IMR-90 (cell line): ENCODE measurements around the gene RAD51B. TPM values are rescaled to one million over a fixed set of nuclear protein-coding genes. Genes with fewer than 3 reads are reported as not detected.

Source experiments
- ATAC-seq: fragments of 200-7000 bp; cut with Tn5 transposase; 2 replicates; pipeline ENCODE4 v1.9.1; 2020; ENCODE audit warnings: low read depth, mild to moderate bottlenecking, moderate library complexity
- BruUV-seq: library from RNA; stranded (reverse); fragments of 400-500 nt; replicated peaks from 2 replicates; lab custom pipeline; 2021; lab: Mats Ljungman, UMichigan
- CTCF ChIA-PET: fragments of 300-600 bp; formaldehyde crosslinking; extraction: SDS; loops from one replicate; lab custom pipeline; 2021; ENCODE audit warnings: antibody characterized with exemption; lab: Yijun Ruan, JAX
- POLR2A ChIA-PET: fragments of 300-600 bp; sonication (Branson Sonifier 250); formaldehyde crosslinking; loops from one replicate; lab custom pipeline; 2022; ENCODE audit warnings: antibody characterized with exemption; ENCODE audit not compliant: unreplicated experiment; lab: Charles Lee
- DNase-seq: peaks from one replicate; pipeline ENCODE4 v3.0.0; 2013
- H2AFZ ChIP-seq: replicated peaks from 2 replicates; pipeline ENCODE3; 2013; ENCODE audit warnings: low read length, mild to moderate bottlenecking; ENCODE audit not compliant: poor library complexity
- H2AK5ac ChIP-seq: 2 replicates; pipeline ENCODE4 v1.6.1; 2013; ENCODE audit warnings: low read depth, low read length, inconsistent platforms
- H2AK9ac ChIP-seq: replicated peaks from 2 replicates; pipeline ENCODE3; 2013; ENCODE audit warnings: mild to moderate bottlenecking, low read depth, low read length, moderate library complexity; ENCODE audit not compliant: poor library complexity
- H2BK120ac ChIP-seq: 2 replicates; pipeline ENCODE4 v1.6.1; 2013; ENCODE audit warnings: low read depth, low read length, inconsistent platforms
- H2BK15ac ChIP-seq: 3 replicates; pipeline ENCODE4 v1.6.1; 2013; ENCODE audit warnings: low read depth, low read length, inconsistent platforms
- H2BK20ac ChIP-seq: 2 replicates; pipeline ENCODE4 v1.6.1; 2013; ENCODE audit warnings: low read depth, mild to moderate bottlenecking, inconsistent platforms, low read length, moderate library complexity
- H2BK5ac ChIP-seq: 2 replicates; pipeline ENCODE4 v1.6.1; 2013; ENCODE audit warnings: mild to moderate bottlenecking, low read depth, low read length, inconsistent platforms; ENCODE audit not compliant: poor library complexity, severe bottlenecking
- H3K14ac ChIP-seq: replicated peaks from 2 replicates; pipeline ENCODE4 v1.6.1; 2013; ENCODE audit warnings: low read depth, low read length, inconsistent platforms
- H3K18ac ChIP-seq: 2 replicates; pipeline ENCODE4 v1.6.1; 2013; ENCODE audit warnings: low read depth, low read length, control low read depth
- H3K23ac ChIP-seq: 2 replicates; pipeline ENCODE4 v1.6.1; 2013; ENCODE audit warnings: low read depth, low read length, inconsistent platforms
- H3K27ac ChIP-seq: 2 replicates; pipeline ENCODE4 v1.5.1; 2013; ENCODE audit warnings: mild to moderate bottlenecking, control low read depth, low read length; ENCODE audit not compliant: insufficient read depth
- H3K27me3 ChIP-seq: 2 replicates; pipeline ENCODE4 v1.6.1; 2013; ENCODE audit warnings: low read length; ENCODE audit not compliant: control insufficient read depth, insufficient read depth
- H3K36me3 ChIP-seq: 2 replicates; pipeline ENCODE4 v1.6.1; 2013; ENCODE audit warnings: low read length, mixed read lengths; ENCODE audit not compliant: control insufficient read depth, insufficient read depth
- H3K4ac ChIP-seq: 2 replicates; pipeline ENCODE4 v1.6.1; 2013; ENCODE audit warnings: low read depth, low read length, inconsistent platforms
- H3K4me1 ChIP-seq: 2 replicates; pipeline ENCODE4 v1.6.1; 2013; ENCODE audit warnings: low read length, mixed read lengths; ENCODE audit not compliant: control insufficient read depth, insufficient read depth
- H3K4me2 ChIP-seq: 2 replicates; pipeline ENCODE4 v1.6.1; 2013; ENCODE audit warnings: low read depth, mild to moderate bottlenecking, control low read depth, low read length, moderate library complexity
- H3K4me3 ChIP-seq: 2 replicates; pipeline ENCODE4 v1.5.1; 2013; ENCODE audit warnings: low read depth, mild to moderate bottlenecking, control low read depth, low read length, moderate library complexity; ENCODE audit not compliant: insufficient read depth
- H3K56ac ChIP-seq: 2 replicates; pipeline ENCODE4 v1.6.1; 2013; ENCODE audit warnings: low read length, inconsistent platforms; ENCODE audit not compliant: insufficient read depth; ENCODE audit errors: extremely low read depth
- H3K79me1 ChIP-seq, 2 experiments: 2 replicates each; pipeline ENCODE4 v1.6.1; 2013; ENCODE audit warnings: low read length in 2 of 2, inconsistent platforms in 1 of 2, low read depth in 1 of 2
- H3K9ac ChIP-seq: 2 replicates; pipeline ENCODE4 v1.6.1; 2013; ENCODE audit warnings: low read depth, low read length, control low read depth
- H3K9me1 ChIP-seq: 2 replicates; pipeline ENCODE4 v1.6.1; 2013; ENCODE audit warnings: low read length, inconsistent platforms; ENCODE audit not compliant: insufficient read depth
- H3K9me3 ChIP-seq: 2 replicates; pipeline ENCODE4 v1.6.1; 2013; ENCODE audit warnings: low read length; ENCODE audit not compliant: control insufficient read depth, insufficient read depth
- H4K20me1 ChIP-seq: 2 replicates; pipeline ENCODE4 v1.6.1; 2013; ENCODE audit warnings: low read length, inconsistent platforms; ENCODE audit not compliant: insufficient read depth
- H4K5ac ChIP-seq: 2 replicates; pipeline ENCODE4 v1.6.1; 2013; ENCODE audit warnings: mild to moderate bottlenecking, low read depth, low read length, control low read depth
- H4K8ac ChIP-seq, 2 experiments: 2 replicates each; pipeline ENCODE4 v1.6.1; 2013; ENCODE audit warnings: low read depth in 2 of 2, low read length in 2 of 2, control low read depth in 1 of 2, inconsistent platforms in 1 of 2
- H4K91ac ChIP-seq: 2 replicates; pipeline ENCODE4 v1.6.1; 2013; ENCODE audit warnings: low read depth, low read length, inconsistent platforms; ENCODE audit not compliant: insufficient read depth
- CEBPB ChIP-seq: IDR thresholded peaks from 2 replicates; pipeline ENCODE4 v1.6.1; 2012; ENCODE audit warnings: low read depth, low read length, improper control_type of control experiment
- NFE2L2 ChIP-seq: fragments of 150-350 bp; IDR thresholded peaks from 2 replicates; pipeline ENCODE4 v1.6.1; 2016; ENCODE audit warnings: low read depth, mild to moderate bottlenecking, low read length
- WGBS, 2 experiments: methylation state at CpG; one replicate each; pipeline versions ENCODE4 v1.1.5 to v1.1.7; 2013; ENCODE audit warnings: missing lambda C conversion rate in 2 of 2; ENCODE audit not compliant: insufficient read length in 1 of 2; ENCODE audit errors: extremely low coverage in 2 of 2; 5-methylcytosine and 5-hydroxymethylcytosine counted together
- dilution Hi-C: fragments of 300-500 bp; cut with HindIII; formaldehyde crosslinking; loops from one replicate; pipeline ENCODE4 v1.14.3; 2018; ENCODE audit warnings: low sequenced_read_pairs; ENCODE audit not compliant: unreplicated experiment
- in situ Hi-C: fragments of 300-500 bp; cut with MboI; formaldehyde crosslinking; loops from 3 replicates; pipeline ENCODE4 v1.14.3; 2019; ENCODE audit warnings: low sequenced_read_pairs, inconsistent platforms, mixed read lengths
- intact Hi-C: fragments of 100-400 bp; cut with micrococcal nuclease; formaldehyde crosslinking; loops from 2 replicates; pipeline ENCODE4 v1.10.0; 2022
- polyA plus RNA-seq, 3 experiments: library from polyadenylated mRNA; depleted of rRNA; stranded (reverse); fragments of >200 nt; gene quantifications; 2 replicates each; pipeline ENCODE4 v1.2.3, GENCODE V29; 2012; ENCODE audit warnings: low replicate concordance in 1 of 3
- total RNA-seq: library from RNA; depleted of rRNA; stranded (reverse); fragments of >200 nt; gene quantifications from 2 replicates; pipeline ENCODE4 v1.2.3, GENCODE V29; 2012

The RAD51B gene
- total and polyA plus RNA-seq, 2 of the 4 experiments (the other 2 are of a cell fraction): 5.1 to 18.8 TPM

DNA sequence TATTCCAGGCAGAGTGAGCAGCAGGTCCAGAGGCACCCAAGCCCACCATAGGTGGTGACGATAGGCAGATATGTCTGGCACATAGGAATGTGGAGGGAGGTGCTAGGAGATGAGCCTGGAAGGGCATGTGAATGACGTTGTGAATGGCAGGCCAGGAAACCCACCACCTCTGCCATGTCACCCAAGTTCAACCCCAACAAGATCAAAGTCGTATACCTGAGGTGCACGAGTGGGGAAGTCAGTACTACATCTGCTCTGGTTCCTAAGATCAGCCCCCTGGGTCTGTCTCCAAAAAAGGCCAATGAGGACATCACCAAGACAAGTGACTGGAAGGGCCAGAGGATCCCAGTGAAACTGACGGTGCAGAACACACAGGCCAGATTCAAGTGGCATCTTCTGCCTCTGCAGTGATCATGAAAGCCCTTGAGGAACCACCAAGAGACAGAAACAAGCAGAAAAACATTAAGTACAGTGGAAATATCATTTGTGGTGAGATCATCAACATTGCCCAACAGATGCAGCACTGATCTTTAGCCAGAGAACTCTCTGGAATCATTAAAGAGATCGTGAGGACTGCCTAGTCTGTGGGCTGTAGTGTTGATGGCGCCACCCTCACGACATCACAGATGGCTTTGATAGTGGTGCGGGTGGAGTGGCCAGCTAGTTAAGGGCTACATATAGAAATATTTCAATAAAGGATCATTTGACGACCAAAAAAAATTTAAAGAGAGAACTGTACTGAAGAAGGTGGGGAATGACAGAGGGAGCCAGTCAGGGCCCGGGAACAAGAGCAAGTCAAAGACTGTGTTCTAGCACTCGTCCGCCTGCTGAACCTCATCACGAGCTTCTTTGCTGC, 873.6 kb downstream of the RAD51B start:
- Histone ChIP-seq H3K4me2 (no peak overlapping the region), H2AK5ac (peak overlapping the region; percentile 99), H3K27me3 (no peaks in the 10 kb centered on the region), H4K8ac (peak overlapping the region; percentile 26 to 73), H2BK20ac (peak overlapping the region; percentile 93), H3K79me1 (peaks cover 0 to 13% of the 10 kb centered on the region in 2 experiments; a peak in 2 of 4 replicates), H3K56ac (no peak overlapping the region), H3K9me3 (no peaks in the 10 kb centered on the region), H3K23ac (peak overlapping the region; percentile 48; the same call in 1 of the 2 replicates), H3K14ac (peak overlapping the region; percentile 75), H3K36me3 (no peaks in the 10 kb centered on the region), H3K4me3 (no peak overlapping the region), H3K18ac (peak overlapping the region; percentile 37), H3K9me1 (peaks cover 30% of the 10 kb centered on the region), H4K20me1 (no peaks in the 10 kb centered on the region), H2BK15ac (peak overlapping the region; percentile 73; the same call in 2 of the 3 replicates), H2AFZ (peak overlapping the region; percentile 59), H3K4ac (peak overlapping the region; percentile 90), H4K5ac (peak overlapping the region; percentile 15), H2BK5ac (peak overlapping the region; percentile 38), H3K9ac (no peak overlapping the region), H4K91ac (peak overlapping the region; percentile 93), H3K27ac (peak overlapping the region; percentile 6; the same call in 1 of the 2 replicates), H3K4me1 (peaks cover 42% of the 10 kb centered on the region), H2BK120ac (peak overlapping the region; percentile 95), H2AK9ac (peak overlapping the region; percentile 81)
- POLR2A ChIA-PET: interaction anchor here (1.1 kb wide), 1 partner anchor 99 kb away, joined by 3 read pairs; no protein-coding TSS in a partner anchor
- in situ Hi-C loops (no loop called here), intact Hi-C loops (loop anchor here (5.0 kb wide), 1 partner anchor 89 kb away; no protein-coding TSS in a partner anchor), dilution Hi-C loops (no loop called here)
- ATAC-seq: peak; percentile 7; the same call in 1 of the 2 replicates
- BruUV-seq: no TSS peak
- CTCF ChIA-PET: no interaction called here
- TF ChIP-seq NFE2L2 (no peak), CEBPB (peak; percentile 98)
- 67% methylated on average over 3 of the region's 14 CpGs; no CpG with 5 or more reads in 1 of the 2 experiments for WGBS, 2 experiments
- peak; percentile 82 for DNase-seq
